GM10847 (cell line): Measurements from ENCODE around the gene ATAD2B.

Experiments used
- POLR2A ChIP-seq: IDR thresholded peaks from 2 replicates; pipeline ENCODE4 v1.6.1; 2011; ENCODE audit not compliant: insufficient read length; ENCODE audit errors: extremely low read depth

ATAD2B gene

GRCh38 chr2:23756593-23757292 lies 170.2 kb downstream of the ATAD2B start:
- TF ChIP-seq POLR2A = no peak

GRCh38 chr2:23754970-23755369 lies 172.0 kb downstream of the ATAD2B start:
- TF ChIP-seq POLR2A = no peak

GRCh38 chr2:23753291-23754010 lies 173.5 kb downstream of the ATAD2B start:
- no peak for TF ChIP-seq POLR2A

GRCh38 chr2:23751747-23752265 lies 175.1 kb downstream of the ATAD2B start:
- TF ChIP-seq POLR2A = no peak

GRCh38 chr2:23746141-23746863 lies 180.6 kb downstream of the ATAD2B start:
- TF ChIP-seq POLR2A = no peak

GRCh38 chr2:23745726-23746105 lies 181.2 kb downstream of the ATAD2B start:
- TF ChIP-seq POLR2A = no peak

GRCh38 chr2:23745068-23745725 lies 181.7 kb downstream of the ATAD2B start:
- no peak for TF ChIP-seq POLR2A

- TF ChIP-seq POLR2A = no peak
These were observed 192.5 kb downstream of the ATAD2B start for GRCh38 chr2:23734416-23734815.

GRCh38 chr2:23722255-23722654 lies 204.7 kb downstream of the ATAD2B start:
- TF ChIP-seq POLR2A = no peak

- TF ChIP-seq POLR2A = no peak
These were observed 205.5 kb downstream of the ATAD2B start for GRCh38 chr2:23721454-23721826.

GRCh38 chr2:23720705-23721453 lies 206.0 kb downstream of the ATAD2B start:
- no peak for TF ChIP-seq POLR2A

- TF ChIP-seq POLR2A = no peak
These were observed 207.2 kb downstream of the ATAD2B start for GRCh38 chr2:23719716-23720115.

- TF ChIP-seq POLR2A = no peak
These were observed 207.8 kb downstream of the ATAD2B start for GRCh38 chr2:23718931-23719700.

GRCh38 chr2:23713351-23713750 lies 213.6 kb downstream of the ATAD2B start:
- TF ChIP-seq POLR2A = no peak
